ENCODE results near the gene CLNK.

DNA sequence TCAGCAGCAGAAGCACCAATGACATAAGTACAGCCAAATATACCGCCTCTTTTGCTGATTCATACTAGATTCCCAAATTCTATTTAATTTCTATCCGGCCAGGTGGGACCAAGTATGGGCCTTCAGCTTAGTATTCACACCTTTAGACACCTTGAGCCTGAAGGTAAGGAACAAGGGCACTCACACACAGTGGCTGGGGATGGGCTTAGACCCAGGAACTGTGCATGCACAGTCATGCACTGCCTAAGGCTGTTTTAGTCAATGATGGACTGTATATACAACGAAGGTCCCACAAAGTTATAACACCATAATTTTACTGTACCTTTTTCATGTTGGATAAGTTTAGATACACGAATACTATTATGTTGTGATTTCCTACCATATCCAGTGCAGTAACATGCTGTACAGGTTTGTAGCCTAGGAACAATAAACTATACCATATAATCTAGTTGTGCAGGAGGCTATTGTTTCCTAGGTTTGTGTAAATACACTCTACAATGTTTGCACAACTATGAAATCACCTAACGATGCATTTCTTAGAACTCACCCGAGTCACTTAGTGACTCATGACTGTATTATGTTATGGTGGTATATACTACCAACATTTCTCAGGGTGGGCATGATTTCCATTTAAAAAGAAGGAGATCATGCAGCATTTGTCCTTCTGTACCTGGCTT is 9.7 kb upstream of the CLNK start:
- TF ChIP-seq CTCF (conservative IDR thresholded peaks at IDR 0.05; ENCODE audit: low read length), result no peak
- TF ChIP-seq EZH2phosphoT487 (IDR thresholded peaks at IDR 0.05; ENCODE audit: borderline replicate concordance, low read depth, low read length), result no peak

Measured in OCI-LY7 (cell line).